ENCODE measurements around the gene TTC3. TPM values are rescaled to one million over a fixed set of nuclear protein-coding genes. Genes with fewer than 3 reads are reported as not detected.
A peak's percentile ranks its signal among the peaks of the same experiment; 100 is the strongest.

The TTC3 gene
- total and polyA plus RNA-seq, 9 of the 15 experiments (the other 6 are each of a cell fraction or from before 2014, with no cell fraction given): 17.5 to 92.0 (median 59.5) TPM

- TF ChIP-seq PATZ1 (CRISPR knock-in tag; IDR thresholded peaks at IDR 0.05; ENCODE audit: borderline replicate concordance): no peak
- TF ChIP-seq RBM25 (IDR thresholded peaks at IDR 0.05; ENCODE audit: low read depth, low read length, severe bottlenecking): peak; percentile 47
- TF ChIP-seq BCOR (IDR thresholded peaks at IDR 0.05): 0 out of 2 replicates have a peak, but pooled peaks have one; percentile 44
- TF ChIP-seq CBFB (CRISPR knock-in tag; IDR thresholded peaks at IDR 0.05): no peak
- no peak for TF ChIP-seq CC2D1A (IDR thresholded peaks at IDR 0.05)
- no peak for TF ChIP-seq HNRNPL (IDR thresholded peaks at IDR 0.05; ENCODE audit: low read depth, low read length)
- TF ChIP-seq HDAC8 (tag; IDR thresholded peaks at IDR 0.05): no peak
- TF ChIP-seq SMARCE1 (IDR thresholded peaks at IDR 0.05): no peak
- peak; percentile 89 for TF ChIP-seq ZNF146 (CRISPR knock-in tag; IDR thresholded peaks at IDR 0.05; ENCODE audit: unreplicated experiment)
- TF ChIP-seq ZNF217 (CRISPR knock-in tag; IDR thresholded peaks at IDR 0.05): no peak
- no peak for TF ChIP-seq WHSC1 (IDR thresholded peaks at IDR 0.05; ENCODE audit: low read length)
- no peak for TF ChIP-seq TAL1 (IDR thresholded peaks at IDR 0.05)
- TF ChIP-seq ZBTB9 (CRISPR knock-in tag; IDR thresholded peaks at IDR 0.05): no peak
- TF ChIP-seq FOXO4 (CRISPR knock-in tag; IDR thresholded peaks at IDR 0.05): no peak
- no peak for TF ChIP-seq CREBBP (IDR thresholded peaks at IDR 0.05; ENCODE audit: low read depth, low read length)
- no peak for TF ChIP-seq ZBTB34 (CRISPR knock-in tag; IDR thresholded peaks at IDR 0.05)
- no peak for TF ChIP-seq IFI16 (CRISPR knock-in tag; IDR thresholded peaks at IDR 0.05)
Measured at GRCh38 chr21:37076087-37076850, 3.2 kb downstream of the TTC3 start (continued).
